Neural crest cell (in vitro differentiated cells): Measurements from ENCODE around the gene SORCS2. TPM values are rescaled to one million over a fixed set of nuclear protein-coding genes. Genes with fewer than 3 reads are reported as not detected.

Experiments
- DNase-seq: peaks from one replicate; pipeline ENCODE4 v3.0.0; 2021; ENCODE audit warnings: low read depth, mixed read lengths, low spot score
- H3K27ac Mint-ChIP-seq: one replicate; pipeline ENCODE4 v1.8.0; 2021; ENCODE audit warnings: mild to moderate bottlenecking, mixed read lengths; ENCODE audit not compliant: unreplicated experiment
- H3K27me3 Mint-ChIP-seq: 2 replicates; pipeline ENCODE4 v1.8.0; 2021; ENCODE audit warnings: low read depth, mild to moderate bottlenecking, mixed read lengths
- H3K36me3 Mint-ChIP-seq: 2 replicates; pipeline ENCODE4 v1.8.0; 2021; ENCODE audit warnings: low read depth, mild to moderate bottlenecking, mixed read lengths
- H3K4me1 Mint-ChIP-seq: 2 replicates; pipeline ENCODE4 v1.8.0; 2021; ENCODE audit warnings: mixed read lengths
- H3K4me3 Mint-ChIP-seq: one replicate; pipeline ENCODE4 v1.8.0; 2021; ENCODE audit warnings: mild to moderate bottlenecking, mixed read lengths
- H3K9me3 Mint-ChIP-seq: 2 replicates; pipeline ENCODE4 v1.8.0; 2021; ENCODE audit warnings: mixed read lengths
- total RNA-seq: library from RNA; stranded (reverse); gene quantifications from 2 replicates; pipeline ENCODE4 v1.2.1, GENCODE V29; 2021
- TF ChIP-seq, protein P1 (sequence below): fragments of 200-600 bp; sonication (generic); conservative IDR thresholded peaks from 2 replicates; pipeline ENCODE4 v1.5.0; 2021; ENCODE audit warnings: antibody characterized with exemption, mild to moderate bottlenecking

The SORCS2 gene
- total RNA-seq, 1 donor from 2014 or later = 1.1 TPM

DNA sequence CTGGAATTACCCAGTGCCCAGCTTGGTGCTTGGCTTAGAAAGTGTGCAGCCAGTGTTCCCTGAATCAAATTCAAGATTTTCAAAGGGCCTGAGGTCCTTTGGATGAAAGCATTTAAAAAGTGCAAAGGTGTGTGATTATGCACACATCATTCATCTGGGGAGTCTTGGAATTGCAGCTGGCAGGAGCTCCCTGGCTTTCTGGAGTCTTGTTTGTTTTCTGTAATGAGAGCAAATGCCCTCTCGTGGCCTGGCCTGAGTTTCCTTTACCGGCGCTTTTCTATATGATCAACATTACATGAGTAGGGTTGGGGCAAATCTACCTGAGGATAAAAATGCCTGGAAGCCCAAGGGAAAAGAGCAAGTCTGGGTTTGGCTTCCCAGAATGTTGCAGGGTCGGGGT lies 24.6 kb upstream of the SORCS2 start:
- DNase-seq = no peak
- no peaks in the 10 kb centered on the region for H3K27me3 Mint-ChIP-seq
- H3K4me3 Mint-ChIP-seq = no peak overlapping the region
- H3K27ac Mint-ChIP-seq = no peak overlapping the region
- H3K36me3 Mint-ChIP-seq = no peaks in the 10 kb centered on the region
- peaks cover 9% of the 10 kb centered on the region for H3K4me1 Mint-ChIP-seq
- TF ChIP-seq, protein P1, sequence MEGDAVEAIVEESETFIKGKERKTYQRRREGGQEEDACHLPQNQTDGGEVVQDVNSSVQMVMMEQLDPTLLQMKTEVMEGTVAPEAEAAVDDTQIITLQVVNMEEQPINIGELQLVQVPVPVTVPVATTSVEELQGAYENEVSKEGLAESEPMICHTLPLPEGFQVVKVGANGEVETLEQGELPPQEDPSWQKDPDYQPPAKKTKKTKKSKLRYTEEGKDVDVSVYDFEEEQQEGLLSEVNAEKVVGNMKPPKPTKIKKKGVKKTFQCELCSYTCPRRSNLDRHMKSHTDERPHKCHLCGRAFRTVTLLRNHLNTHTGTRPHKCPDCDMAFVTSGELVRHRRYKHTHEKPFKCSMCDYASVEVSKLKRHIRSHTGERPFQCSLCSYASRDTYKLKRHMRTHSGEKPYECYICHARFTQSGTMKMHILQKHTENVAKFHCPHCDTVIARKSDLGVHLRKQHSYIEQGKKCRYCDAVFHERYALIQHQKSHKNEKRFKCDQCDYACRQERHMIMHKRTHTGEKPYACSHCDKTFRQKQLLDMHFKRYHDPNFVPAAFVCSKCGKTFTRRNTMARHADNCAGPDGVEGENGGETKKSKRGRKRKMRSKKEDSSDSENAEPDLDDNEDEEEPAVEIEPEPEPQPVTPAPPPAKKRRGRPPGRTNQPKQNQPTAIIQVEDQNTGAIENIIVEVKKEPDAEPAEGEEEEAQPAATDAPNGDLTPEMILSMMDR = peak; percentile 21
- no peaks in the 10 kb centered on the region for H3K9me3 Mint-ChIP-seq

DNA sequence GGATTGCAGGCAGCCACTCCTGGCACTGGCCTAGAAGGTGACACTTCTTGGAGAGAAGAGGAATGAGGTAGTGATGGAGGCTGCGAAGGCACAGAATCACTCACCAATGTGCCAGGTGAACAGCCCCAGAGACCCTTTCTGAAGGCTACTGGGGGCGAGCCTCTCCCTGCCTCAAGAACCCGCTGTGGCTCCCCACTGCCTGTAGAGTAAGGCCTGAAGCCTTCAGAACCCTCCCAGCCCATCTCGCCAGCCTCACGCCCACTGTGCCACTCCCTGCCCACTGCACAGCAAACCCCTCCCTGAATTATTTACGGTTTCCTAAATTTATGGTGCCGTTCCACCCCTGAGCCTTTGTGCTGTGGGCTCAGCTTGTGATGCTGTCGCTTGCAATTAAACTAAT lies 24.2 kb upstream of the SORCS2 start:
- DNase-seq = no peak
- no peaks in the 10 kb centered on the region for H3K36me3 Mint-ChIP-seq
- no peak overlapping the region for H3K4me3 Mint-ChIP-seq
- TF ChIP-seq, protein P1 = no peak
- peaks cover 9% of the 10 kb centered on the region for H3K4me1 Mint-ChIP-seq
- no peaks in the 10 kb centered on the region for H3K27me3 Mint-ChIP-seq
- peak overlapping the region; percentile 62 for H3K27ac Mint-ChIP-seq
- no peaks in the 10 kb centered on the region for H3K9me3 Mint-ChIP-seq

DNA sequence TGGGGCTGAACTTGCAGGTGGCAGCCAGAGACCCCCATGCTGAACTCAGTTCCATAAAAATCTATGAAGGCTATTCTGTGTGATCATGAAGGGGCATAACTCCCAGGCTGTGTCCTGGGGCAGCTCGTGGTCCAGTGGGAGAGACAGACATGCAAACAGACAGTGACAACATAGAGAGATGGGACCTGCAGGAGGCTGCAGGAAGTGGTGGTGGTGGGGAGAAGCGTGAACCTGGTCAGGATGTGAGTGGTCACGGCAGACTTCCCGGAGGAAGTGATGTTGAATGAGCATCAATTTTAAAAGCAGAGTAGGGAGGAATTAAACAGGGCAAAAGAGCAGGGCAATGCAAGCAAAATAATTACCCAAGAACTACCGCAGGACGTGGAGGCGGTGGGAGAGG lies 23.2 kb upstream of the SORCS2 start:
- DNase-seq = no peak
- Mint-ChIP-seq H3K4me3 (no peak overlapping the region), H3K27me3 (no peaks in the 10 kb centered on the region), H3K27ac (no peak overlapping the region), H3K4me1 (peaks cover 9% of the 10 kb centered on the region), H3K36me3 (no peaks in the 10 kb centered on the region), H3K9me3 (no peaks in the 10 kb centered on the region)
- TF ChIP-seq, protein P1 = no peak

DNA sequence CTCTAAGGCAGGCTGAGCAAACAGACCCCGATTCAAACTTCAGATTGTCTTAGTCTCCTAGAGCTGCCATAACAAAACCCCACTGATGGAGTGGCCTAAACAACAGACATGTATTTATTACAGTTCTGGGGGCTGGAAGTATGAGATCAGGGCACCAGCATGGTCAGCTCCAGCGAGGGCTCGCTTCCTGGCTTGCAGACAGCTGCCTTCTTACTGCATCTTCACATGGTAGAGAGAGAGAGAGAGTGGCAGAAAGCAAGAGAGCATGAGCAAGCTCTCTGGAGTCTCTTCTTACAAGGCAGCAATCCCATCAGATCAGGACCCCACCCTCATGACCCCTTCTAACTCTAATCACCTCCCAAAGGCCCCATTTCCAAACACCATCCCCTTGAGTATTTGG lies 22.3 kb upstream of the SORCS2 start:
- H3K4me1 Mint-ChIP-seq = peaks cover 9% of the 10 kb centered on the region
- H3K27me3 Mint-ChIP-seq = no peaks in the 10 kb centered on the region
- TF ChIP-seq, protein P1 = no peak
- DNase-seq = no peak
- H3K4me3 Mint-ChIP-seq = no peak overlapping the region
- H3K27ac Mint-ChIP-seq = no peak overlapping the region
- H3K36me3 Mint-ChIP-seq = no peaks in the 10 kb centered on the region
- H3K9me3 Mint-ChIP-seq = no peaks in the 10 kb centered on the region

DNA sequence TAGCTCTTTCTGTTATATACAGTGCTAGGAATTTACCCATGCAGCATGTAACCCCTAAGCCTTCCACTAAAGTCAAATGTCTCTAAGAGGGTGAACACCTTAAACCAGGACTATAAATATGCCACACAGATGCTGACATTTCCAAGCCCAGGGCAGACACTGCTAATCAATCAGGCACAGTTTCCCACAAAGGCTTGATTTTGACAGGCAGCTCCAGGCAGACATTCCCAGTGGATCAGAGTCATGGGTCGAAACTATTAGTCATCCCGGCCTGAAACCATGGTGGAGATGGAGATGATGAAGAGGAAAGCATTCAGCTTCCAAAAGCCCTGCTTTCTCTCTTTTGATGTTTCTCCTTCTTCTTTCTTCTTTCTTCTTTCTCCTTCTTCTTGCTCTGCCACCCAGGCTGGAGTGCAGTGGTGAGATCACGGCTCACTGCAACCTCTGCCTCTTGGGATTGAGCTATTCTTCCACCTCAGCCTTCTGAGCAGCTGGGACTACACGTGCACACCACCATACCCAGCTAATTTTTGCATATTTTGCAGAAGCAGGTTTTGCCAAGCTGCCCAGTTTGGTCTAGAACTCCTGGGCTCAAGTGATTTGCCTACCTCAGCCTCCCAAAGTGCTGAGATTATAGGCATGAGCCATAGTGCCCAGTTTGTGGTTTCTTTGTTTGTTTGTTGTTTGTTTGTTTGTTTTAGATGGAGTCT lies 21.0 kb upstream of the SORCS2 start:
- no peak for DNase-seq
- no peak overlapping the region for H3K27ac Mint-ChIP-seq
- H3K4me1 Mint-ChIP-seq = peaks cover 9% of the 10 kb centered on the region
- H3K36me3 Mint-ChIP-seq = no peaks in the 10 kb centered on the region
- no peaks in the 10 kb centered on the region for H3K27me3 Mint-ChIP-seq
- TF ChIP-seq, protein P1 = no peak
- H3K9me3 Mint-ChIP-seq = no peaks in the 10 kb centered on the region
- H3K4me3 Mint-ChIP-seq = no peak overlapping the region
